Measurements from ENCODE around the gene HDAC6. TPM values are rescaled to one million over a fixed set of nuclear protein-coding genes. Genes with fewer than 3 reads are reported as not detected.

Gene HDAC6
- polyA plus RNA-seq, 1 donor (not counting 4 experiments of a cell fraction or from before 2014, with no cell fraction given) = 21.9 TPM

- TF ChIP-seq EZH2 (IDR thresholded peaks at IDR 0.05; ENCODE audit: low read length) = no peak
- TF ChIP-seq, protein P1, sequence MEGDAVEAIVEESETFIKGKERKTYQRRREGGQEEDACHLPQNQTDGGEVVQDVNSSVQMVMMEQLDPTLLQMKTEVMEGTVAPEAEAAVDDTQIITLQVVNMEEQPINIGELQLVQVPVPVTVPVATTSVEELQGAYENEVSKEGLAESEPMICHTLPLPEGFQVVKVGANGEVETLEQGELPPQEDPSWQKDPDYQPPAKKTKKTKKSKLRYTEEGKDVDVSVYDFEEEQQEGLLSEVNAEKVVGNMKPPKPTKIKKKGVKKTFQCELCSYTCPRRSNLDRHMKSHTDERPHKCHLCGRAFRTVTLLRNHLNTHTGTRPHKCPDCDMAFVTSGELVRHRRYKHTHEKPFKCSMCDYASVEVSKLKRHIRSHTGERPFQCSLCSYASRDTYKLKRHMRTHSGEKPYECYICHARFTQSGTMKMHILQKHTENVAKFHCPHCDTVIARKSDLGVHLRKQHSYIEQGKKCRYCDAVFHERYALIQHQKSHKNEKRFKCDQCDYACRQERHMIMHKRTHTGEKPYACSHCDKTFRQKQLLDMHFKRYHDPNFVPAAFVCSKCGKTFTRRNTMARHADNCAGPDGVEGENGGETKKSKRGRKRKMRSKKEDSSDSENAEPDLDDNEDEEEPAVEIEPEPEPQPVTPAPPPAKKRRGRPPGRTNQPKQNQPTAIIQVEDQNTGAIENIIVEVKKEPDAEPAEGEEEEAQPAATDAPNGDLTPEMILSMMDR (optimal IDR thresholded peaks at IDR 0.05 in 1 of 3, IDR thresholded peaks at IDR 0.05 in 1 of 3, conservative IDR thresholded peaks at IDR 0.05 in 1 of 3; ENCODE audit: extremely low read depth in 1 of 3, insufficient read depth in 2 of 3, low read length in 3 of 3) = no peak
- peak overlapping the region; percentile 10 for H3K4me2 ChIP-seq (ENCODE audit: control insufficient read depth, extremely low read depth, insufficient read depth, low read depth, low read length)
- H3K36me3 ChIP-seq (ENCODE audit: control insufficient read depth in 2 of 2, extremely low read depth in 1 of 2, insufficient read depth in 2 of 2, low read length in 2 of 2) = no peaks in the 10 kb centered on the region
- no peaks in the 10 kb centered on the region for H3K9me3 ChIP-seq (ENCODE audit: control insufficient read depth, low read depth, low read length)
- no peaks in the 10 kb centered on the region for H4K20me1 ChIP-seq (ENCODE audit: control insufficient read depth, extremely low read depth, insufficient read depth, low read length)
- H3K4me3 ChIP-seq (ENCODE audit: control insufficient read depth in 2 of 3, extremely low read depth in 1 of 3, insufficient read depth in 2 of 3, low read depth in 1 of 3, low read length in 3 of 3) = no peak overlapping the region
- no peak overlapping the region for H3K27ac ChIP-seq (ENCODE audit: control insufficient read depth, insufficient read depth, low read length)
- no peaks in the 10 kb centered on the region for H3K9me1 ChIP-seq (ENCODE audit: control insufficient read depth, extremely low read depth, insufficient read depth, low read length)
- no peak for FAIRE-seq
- no peak overlapping the region for H2AFZ ChIP-seq (ENCODE audit: control insufficient read depth, low read length)
- H3K9ac ChIP-seq (ENCODE audit: control insufficient read depth, extremely low read depth, insufficient read depth, low read length) = no peak overlapping the region
- dilution Hi-C loops (cut with MboI; ENCODE audit: extremely low pct_ligation_motif_present, low sequenced_read_pairs) = no loop called here
- no peaks in the 10 kb centered on the region for H3K4me1 ChIP-seq (ENCODE audit: control insufficient read depth, extremely low read depth, insufficient read depth, low read length)
- no peaks in the 10 kb centered on the region for H3K79me2 ChIP-seq (ENCODE audit: control insufficient read depth, insufficient read depth, low read length)
- no peak for DNase-seq (ENCODE audit: low read depth, low spot score)
- H3K27me3 ChIP-seq (ENCODE audit: control insufficient read depth, extremely low read depth, insufficient read depth, low read length) = peaks cover 10% of the 10 kb centered on the region
Observed at GRCh38 chrX:48831909-48832291, 30.0 kb downstream of the HDAC6 start.

DNA sequence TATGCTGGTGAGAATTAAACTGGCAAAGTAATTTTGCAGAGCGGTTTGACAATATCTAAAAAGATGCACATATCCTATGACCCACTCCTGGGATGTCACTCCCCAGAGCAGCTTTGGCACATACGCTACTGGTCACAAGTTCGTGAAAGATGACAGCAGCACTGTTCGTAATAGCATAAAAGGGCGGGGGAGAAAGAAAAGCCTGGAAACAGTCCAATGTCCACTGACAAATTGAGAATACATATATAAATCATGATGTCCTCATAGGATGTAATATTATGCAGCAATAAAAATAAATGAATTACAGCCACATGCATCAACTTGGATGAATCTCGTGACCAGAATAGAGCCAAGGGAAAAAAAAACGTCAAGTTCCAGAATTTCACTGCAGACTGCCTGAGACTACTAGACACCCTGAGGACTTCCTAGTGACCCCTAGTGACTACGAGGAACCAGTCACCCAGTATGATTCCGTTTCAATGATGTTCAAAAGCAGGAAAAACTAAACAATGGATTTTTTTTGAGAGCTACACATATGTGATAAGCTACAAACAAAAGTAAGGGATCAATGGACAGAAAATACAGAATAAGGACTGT lies 31.8 kb downstream of the HDAC6 start:
- no peak overlapping the region for H3K4me3 ChIP-seq (ENCODE audit: control insufficient read depth in 2 of 3, extremely low read depth in 1 of 3, insufficient read depth in 2 of 3, low read depth in 1 of 3, low read length in 3 of 3)
- no peaks in the 10 kb centered on the region for H4K20me1 ChIP-seq (ENCODE audit: control insufficient read depth, extremely low read depth, insufficient read depth, low read length)
- no peak overlapping the region for H2AFZ ChIP-seq (ENCODE audit: control insufficient read depth, low read length)
- H3K79me2 ChIP-seq (ENCODE audit: control insufficient read depth, insufficient read depth, low read length) = no peaks in the 10 kb centered on the region
- no peaks in the 10 kb centered on the region for H3K9me3 ChIP-seq (ENCODE audit: control insufficient read depth, low read depth, low read length)
- no peak for TF ChIP-seq EZH2 (IDR thresholded peaks at IDR 0.05; ENCODE audit: low read length)
- TF ChIP-seq, protein P1 (optimal IDR thresholded peaks at IDR 0.05 in 1 of 3, IDR thresholded peaks at IDR 0.05 in 1 of 3, conservative IDR thresholded peaks at IDR 0.05 in 1 of 3; ENCODE audit: extremely low read depth in 1 of 3, insufficient read depth in 2 of 3, low read length in 3 of 3) = no peak
- no peak overlapping the region for H3K4me2 ChIP-seq (ENCODE audit: control insufficient read depth, extremely low read depth, insufficient read depth, low read depth, low read length)
- no peaks in the 10 kb centered on the region for H3K36me3 ChIP-seq (ENCODE audit: control insufficient read depth in 2 of 2, extremely low read depth in 1 of 2, insufficient read depth in 2 of 2, low read length in 2 of 2)
- H3K27ac ChIP-seq (ENCODE audit: control insufficient read depth, insufficient read depth, low read length) = no peak overlapping the region
- no peaks in the 10 kb centered on the region for H3K9me1 ChIP-seq (ENCODE audit: control insufficient read depth, extremely low read depth, insufficient read depth, low read length)
- peaks cover 10% of the 10 kb centered on the region for H3K27me3 ChIP-seq (ENCODE audit: control insufficient read depth, extremely low read depth, insufficient read depth, low read length)
- no peak for DNase-seq (ENCODE audit: low read depth, low spot score)
- no peak for FAIRE-seq
- no peaks in the 10 kb centered on the region for H3K4me1 ChIP-seq (ENCODE audit: control insufficient read depth, extremely low read depth, insufficient read depth, low read length)
- dilution Hi-C loops (cut with MboI; ENCODE audit: extremely low pct_ligation_motif_present, low sequenced_read_pairs) = no loop called here
- H3K9ac ChIP-seq (ENCODE audit: control insufficient read depth, extremely low read depth, insufficient read depth, low read length) = no peak overlapping the region

Measured in keratinocyte (primary cell).